ENCODE results near the gene NEDD9.

NEDD9 gene

DNA sequence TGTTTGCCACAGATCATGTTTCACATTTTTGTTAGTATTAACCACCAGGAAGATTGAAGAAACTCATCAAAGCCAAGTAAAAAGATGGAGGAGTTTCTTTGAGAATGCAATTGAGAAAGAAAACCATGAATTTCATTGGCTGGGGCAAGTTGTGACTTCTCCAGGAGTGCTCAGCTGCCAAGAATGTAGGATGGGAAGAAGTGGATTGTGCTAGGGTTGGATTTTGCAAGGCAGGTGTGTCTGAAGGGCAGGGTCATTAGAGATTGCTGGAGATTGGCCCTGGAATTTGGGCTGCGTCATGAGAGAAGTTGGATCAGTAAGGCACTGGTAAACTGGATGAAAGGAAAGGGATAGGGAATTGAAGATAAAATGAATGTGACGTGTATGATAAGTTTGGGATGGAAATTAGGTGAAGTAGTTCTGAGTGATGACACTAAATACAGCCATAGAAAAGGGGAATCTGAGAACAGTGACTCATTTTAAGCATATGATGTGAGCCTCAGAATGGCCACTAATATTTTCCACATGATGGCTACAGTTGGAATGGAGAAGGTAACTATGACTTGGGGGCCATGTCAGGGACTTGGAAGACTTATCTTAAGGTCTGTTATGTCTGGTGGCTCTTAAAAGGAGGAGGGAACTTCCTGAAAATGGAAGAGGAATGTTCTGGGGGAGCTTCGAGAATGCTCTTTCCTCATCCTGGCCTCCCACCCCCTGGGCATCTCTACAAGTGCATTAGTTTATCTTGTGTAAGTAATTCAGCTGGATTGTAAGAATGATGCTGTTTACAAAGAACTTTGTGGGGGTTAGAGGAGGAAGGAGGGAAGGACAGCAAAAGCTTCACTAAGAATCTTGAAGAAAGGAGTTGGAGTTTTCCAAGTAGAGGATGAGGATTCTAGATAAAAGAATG lies 93.2 kb downstream of the NEDD9 start:
- Histone ChIP-seq H3K4me1 (peaks cover 29 to 65% (median 45%) of the 10 kb centered on the region in 10 experiments), H3K36me3 (peaks cover 15 to 31% (median 21%) of the 10 kb centered on the region in 11 experiments), H4K20me1 (peaks cover 0 to 6% (median 0%) of the 10 kb centered on the region in 11 experiments; a peak in 1 of 22 replicates), H3K4me2 (peak overlapping the region in 2 of 11 experiments; percentile 51 to 85; a peak in 4 of 22 replicates), H3K27ac (peak overlapping the region in 1 of 11 experiments; percentile 10; a peak in 1 of 22 replicates), H3K9ac (no peak overlapping the region), H3K4me3 (no peak overlapping the region), H3K27me3 (no peaks in the 10 kb centered on the region), H3K9me3 (replicated peaks in 1 of 11) (no peaks in the 10 kb centered on the region)
- TF ChIP-seq Cebpa-rat (IDR thresholded peaks at IDR 0.05): no peak

DNA sequence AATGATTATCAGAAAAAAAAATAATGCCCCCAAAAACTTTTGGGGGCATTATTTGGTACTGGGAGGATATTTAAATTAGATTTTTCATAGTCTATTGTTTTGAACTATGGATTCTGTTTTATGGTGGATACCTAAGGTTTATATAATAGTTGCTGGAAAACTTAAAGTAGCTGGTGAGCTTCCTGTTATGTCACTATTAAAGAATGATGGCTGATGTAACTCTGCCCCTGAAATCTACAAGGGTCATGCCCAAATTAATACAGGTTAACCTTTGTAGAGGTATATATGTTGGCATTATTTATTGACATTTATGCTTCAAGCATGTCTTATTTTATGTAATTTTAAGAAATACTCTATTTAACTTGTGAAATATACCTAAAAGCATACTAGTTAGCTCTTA lies 95.7 kb downstream of the NEDD9 start:
- Histone ChIP-seq H3K27ac (no peak overlapping the region), H3K9ac (no peak overlapping the region), H3K4me3 (no peak overlapping the region)

More for the DNA sequence above, 95.7 kb downstream of the NEDD9 start:
- Histone ChIP-seq H3K27me3 (no peaks in the 10 kb centered on the region), H3K36me3 (peaks cover 15 to 31% (median 21%) of the 10 kb centered on the region in 11 experiments), H3K4me1 (peaks cover 22 to 45% (median 33%) of the 10 kb centered on the region in 10 experiments), H3K9me3 (replicated peaks in 1 of 11) (no peaks in the 10 kb centered on the region), H3K4me2 (no peak overlapping the region), H4K20me1 (peaks cover 0 to 14% (median 0%) of the 10 kb centered on the region in 11 experiments; a peak in 4 of 22 replicates)
- no peak for TF ChIP-seq Cebpa-rat (IDR thresholded peaks at IDR 0.05)
